ENCODE data around the gene NHSL2. TPM values are rescaled to one million over a fixed set of nuclear protein-coding genes. Genes with fewer than 3 reads are reported as not detected.

The NHSL2 gene
- total RNA-seq, 2 donors from 2014 or later = 1.6 to 2.9 TPM

GRCh38 chrX:72089254-72089653, 178.6 kb downstream of the NHSL2 start:
- ATAC-seq = no peak
- Histone ChIP-seq H3K4me3 (no peak overlapping the region), H3K27ac (no peak overlapping the region), H3K36me3 (replicated peaks in 1 of 2; ENCODE audit: insufficient read depth in 1 of 2, low read depth in 2 of 2) (no peaks in the 10 kb centered on the region), H3K9me3 (no peaks in the 10 kb centered on the region), H3K27me3 (no peaks in the 10 kb centered on the region), H3K4me1 (no peaks in the 10 kb centered on the region)
- no peak for DNase-seq
- TF ChIP-seq CTCF (IDR thresholded peaks at IDR 0.05) (no peak), POLR2A (IDR thresholded peaks at IDR 0.05) (no peak)
- intact Hi-C loops (cut with DNase I) = no loop called here
- WGBS, 2 donors = 51 to 63% methylated on average over 3 of the region's 3 CpGs

- Histone ChIP-seq H3K36me3 (replicated peaks in 1 of 2; ENCODE audit: insufficient read depth in 1 of 2, low read depth in 2 of 2) (no peaks in the 10 kb centered on the region), H3K27me3 (no peaks in the 10 kb centered on the region), H3K27ac (no peak overlapping the region), H3K4me1 (no peaks in the 10 kb centered on the region), H3K9me3 (no peaks in the 10 kb centered on the region), H3K4me3 (no peak overlapping the region)
- TF ChIP-seq CTCF (IDR thresholded peaks at IDR 0.05) = no peak
- TF ChIP-seq POLR2A (IDR thresholded peaks at IDR 0.05) = no peak
- intact Hi-C loops (cut with DNase I) = no loop called here
- DNase-seq = peak in 2 of 4 donors; percentile 14 to 21
- WGBS, 2 donors = 43 to 58% methylated on average over 3 to 4 of the region's 4 CpGs
- no peak for ATAC-seq
Observed at GRCh38 chrX:72094894-72095293, 184.2 kb downstream of the NHSL2 start.

- DNase-seq (no peak), ATAC-seq (no peak)
- 59% methylated on average over 2 of the region's 2 CpGs; no CpG with 5 or more reads in 1 of the 2 donors for WGBS, 2 donors
- no peaks in the 10 kb centered on the region for H3K36me3 ChIP-seq (replicated peaks in 1 of 2; ENCODE audit: insufficient read depth in 1 of 2, low read depth in 2 of 2)
- no peak overlapping the region for H3K4me3 ChIP-seq
- intact Hi-C loops (cut with DNase I) = no loop called here
- H3K4me1 ChIP-seq = no peaks in the 10 kb centered on the region
- H3K9me3 ChIP-seq = no peaks in the 10 kb centered on the region
- no peaks in the 10 kb centered on the region for H3K27me3 ChIP-seq
- TF ChIP-seq POLR2A (IDR thresholded peaks at IDR 0.05) (no peak), CTCF (IDR thresholded peaks at IDR 0.05) (no peak)
- no peak overlapping the region for H3K27ac ChIP-seq
Observed at GRCh38 chrX:72095370-72095769, 184.7 kb downstream of the NHSL2 start.

- no peak for DNase-seq
- no peaks in the 10 kb centered on the region for H3K4me1 ChIP-seq
- TF ChIP-seq CTCF (IDR thresholded peaks at IDR 0.05) (no peak), POLR2A (IDR thresholded peaks at IDR 0.05) (no peak)
- H3K27me3 ChIP-seq = no peaks in the 10 kb centered on the region
- 59 to 66% methylated on average over 3 of the region's 3 CpGs for WGBS, 2 donors
- H3K4me3 ChIP-seq = no peak overlapping the region
- no peaks in the 10 kb centered on the region for H3K36me3 ChIP-seq (replicated peaks in 1 of 2; ENCODE audit: insufficient read depth in 1 of 2, low read depth in 2 of 2)
- no peak overlapping the region for H3K27ac ChIP-seq
- ATAC-seq = no peak
- intact Hi-C loops (cut with DNase I) = no loop called here
- no peaks in the 10 kb centered on the region for H3K9me3 ChIP-seq
Observed at GRCh38 chrX:72097098-72097497, 186.5 kb downstream of the NHSL2 start.

GRCh38 chrX:72100051-72100755, 189.6 kb downstream of the NHSL2 start:
- DNase-seq (no peak), ATAC-seq (no peak)
- no peaks in the 10 kb centered on the region for H3K27me3 ChIP-seq

More at GRCh38 chrX:72100051-72100755, 189.6 kb downstream of the NHSL2 start:
- peaks cover 6% of the 10 kb centered on the region for H3K4me1 ChIP-seq
- no peaks in the 10 kb centered on the region for H3K36me3 ChIP-seq (replicated peaks in 1 of 2; ENCODE audit: insufficient read depth in 1 of 2, low read depth in 2 of 2)
- TF ChIP-seq CTCF (IDR thresholded peaks at IDR 0.05) (no peak), POLR2A (IDR thresholded peaks at IDR 0.05) (no peak)
- no peaks in the 10 kb centered on the region for H3K9me3 ChIP-seq
- WGBS, 2 donors = 81 to 91% methylated on average over 9 to 13 of the region's 13 CpGs
- H3K27ac ChIP-seq = peak overlapping the region in 1 of 4 donors; percentile 25
- H3K4me3 ChIP-seq = no peak overlapping the region
- intact Hi-C loops (cut with DNase I) = no loop called here

All from body of pancreas (tissue), 4 donors.